HG03378 (cell line): ENCODE data around the gene L3MBTL4.
A peak's percentile ranks its signal among the peaks of the same experiment; 100 is the strongest.

Experiments
- ATAC-seq: cut with Tn5 transposase; IDR thresholded peaks from one replicate; pipeline ENCODE4 v1.9.1; 2021; ENCODE audit warnings: mild to moderate bottlenecking, moderate library complexity; ENCODE audit not compliant: unreplicated experiment

L3MBTL4 gene

DNA sequence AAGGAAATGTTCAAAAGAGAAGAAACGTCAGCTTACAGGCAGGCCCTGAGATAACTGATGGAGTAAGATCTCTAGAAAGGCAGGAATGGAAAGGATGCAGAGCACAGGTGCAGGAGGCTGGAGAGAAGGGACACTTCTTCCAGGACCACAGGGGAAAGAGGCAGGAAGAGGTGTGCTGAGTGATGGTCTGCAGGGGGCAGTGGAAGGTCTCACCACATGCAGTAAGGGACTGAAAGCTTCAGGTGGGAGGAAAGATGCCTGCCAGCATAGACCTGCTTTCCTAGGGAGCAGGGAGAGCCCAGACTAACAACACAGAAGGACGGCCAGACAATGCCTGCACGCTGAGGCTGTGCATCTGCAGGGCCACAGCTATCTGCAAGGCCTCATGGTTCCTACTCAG lies 156.8 kb downstream of the L3MBTL4 start:
- ATAC-seq: no peak

GRCh38 chr18:6256521-6256920 lies 158.2 kb downstream of the L3MBTL4 start:
- ATAC-seq: no peak

DNA sequence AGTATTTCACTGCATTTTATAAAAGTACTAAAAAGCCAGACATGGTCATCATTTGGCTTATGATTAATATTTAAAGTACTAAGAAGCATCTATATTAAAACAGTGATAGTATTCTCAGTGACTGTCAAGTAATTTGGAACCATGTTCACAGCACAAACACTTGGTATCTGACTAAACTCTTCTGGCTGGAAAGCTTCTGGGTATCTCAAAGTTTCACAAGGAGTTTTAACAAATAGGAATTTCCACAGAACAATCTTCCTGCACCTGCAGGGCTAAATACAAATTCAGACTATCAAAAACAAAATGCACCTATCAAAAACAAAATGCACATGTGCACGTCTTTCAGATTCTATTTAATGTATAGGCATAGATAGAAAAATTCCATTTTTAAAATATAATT lies 158.8 kb downstream of the L3MBTL4 start:
- no peak for ATAC-seq

GRCh38 chr18:6255116-6255705 lies 159.5 kb downstream of the L3MBTL4 start:
- no peak for ATAC-seq

DNA sequence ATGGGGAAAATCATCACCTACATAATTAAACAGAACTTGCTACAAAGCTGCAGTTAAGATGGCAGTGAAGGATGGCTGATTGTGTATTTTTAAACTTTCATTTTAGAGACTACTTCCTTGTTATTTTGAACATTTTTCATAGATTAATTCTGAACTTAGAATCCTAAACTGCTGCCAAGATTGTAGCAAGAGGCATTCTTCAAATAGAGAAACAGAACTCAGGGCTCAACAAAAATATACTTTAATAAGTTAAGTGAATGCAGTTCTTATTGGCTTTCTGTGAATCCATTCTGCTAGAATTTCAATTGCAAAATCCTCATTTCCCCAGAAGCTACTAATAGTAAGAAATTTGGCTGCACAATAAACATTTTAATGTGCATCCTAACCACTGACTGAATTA lies 160.3 kb downstream of the L3MBTL4 start:
- ATAC-seq: no peak

DNA sequence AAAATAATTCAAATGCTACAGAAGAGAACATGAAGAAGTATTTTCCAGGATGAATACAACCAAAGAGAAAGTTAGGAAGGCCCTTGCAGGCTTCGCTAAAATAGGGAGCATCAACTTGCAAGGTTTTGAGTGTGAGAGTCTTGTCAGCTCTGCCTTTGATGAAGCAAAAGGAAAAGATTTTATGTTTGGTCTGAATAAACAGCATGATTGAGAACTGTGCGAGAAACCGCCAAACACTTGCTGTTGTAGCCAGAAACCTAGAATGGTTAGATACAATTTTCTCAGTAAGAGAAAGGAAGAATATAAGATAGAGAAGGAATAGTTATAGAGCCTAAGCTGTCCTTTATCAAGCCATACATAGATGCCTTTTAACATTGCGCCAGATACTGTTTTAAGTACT lies 163.6 kb downstream of the L3MBTL4 start:
- no peak for ATAC-seq

DNA sequence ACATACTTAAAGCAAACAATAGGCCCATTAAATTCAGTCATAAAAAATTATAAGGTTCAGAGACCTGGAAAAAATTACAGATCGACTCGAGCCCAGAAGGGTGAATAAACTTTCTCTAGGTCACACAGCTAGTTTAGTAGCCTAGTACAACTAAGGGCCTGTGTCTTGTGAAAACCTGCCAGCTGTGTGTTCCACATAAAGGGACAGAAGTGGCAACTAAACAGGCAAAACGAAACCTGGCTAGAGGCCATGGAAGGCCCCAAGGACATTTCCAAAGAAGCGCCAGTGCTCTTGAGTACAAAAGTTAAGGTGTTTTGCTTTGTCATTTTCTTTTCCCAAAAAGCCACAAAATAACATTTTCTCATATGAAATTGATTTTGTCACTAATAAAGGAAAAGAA lies 164.9 kb downstream of the L3MBTL4 start:
- ATAC-seq: no peak

- ATAC-seq: peak; percentile 91
Observed at GRCh38 chr18:6249170-6249569, 165.5 kb downstream of the L3MBTL4 start.

GRCh38 chr18:6248017-6248416 lies 166.7 kb downstream of the L3MBTL4 start:
- peak; percentile 41 for ATAC-seq

DNA sequence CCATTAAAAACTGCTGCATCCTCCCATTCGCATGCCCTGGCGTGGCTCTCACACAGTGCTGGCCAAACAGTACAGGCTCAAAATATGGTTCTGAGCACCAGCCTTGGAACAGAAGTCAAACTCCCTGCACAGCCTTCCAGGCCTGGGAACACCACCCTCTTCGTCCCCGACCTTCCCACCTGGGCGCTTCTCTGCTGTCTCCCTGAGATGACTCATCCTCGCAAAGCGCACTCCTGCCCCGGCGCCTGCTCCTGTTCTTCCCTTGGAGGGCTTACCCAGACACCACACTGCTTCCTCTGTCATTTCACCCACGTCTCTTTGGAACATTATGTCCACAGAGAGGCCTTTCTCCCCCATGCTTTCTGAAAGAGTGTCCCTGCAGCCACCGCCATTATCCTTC lies 172.7 kb downstream of the L3MBTL4 start:
- no peak for ATAC-seq

DNA sequence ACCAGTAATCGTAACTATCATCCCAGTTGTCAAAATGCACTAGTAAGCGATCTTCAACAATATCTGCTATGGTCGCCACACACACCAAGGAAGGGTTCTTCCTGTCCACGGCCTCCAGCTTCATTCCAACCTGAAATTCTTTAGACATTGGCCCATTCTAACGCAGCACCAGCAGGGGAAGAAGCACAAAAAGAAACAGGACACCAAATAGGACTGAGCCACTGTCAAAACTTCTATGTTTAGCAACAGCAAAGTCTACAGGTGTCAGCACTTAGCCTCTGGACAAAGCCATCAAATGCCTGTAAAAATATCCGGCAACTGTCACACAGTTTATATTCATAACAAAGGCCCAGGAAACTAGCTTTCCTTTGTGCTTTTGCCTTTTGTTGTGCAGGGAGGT lies 175.0 kb downstream of the L3MBTL4 start:
- no peak for ATAC-seq

GRCh38 chr18:6236258-6236657 lies 178.5 kb downstream of the L3MBTL4 start:
- ATAC-seq: no peak

- no peak for ATAC-seq
Observed at GRCh38 chr18:6222271-6222670, 192.4 kb downstream of the L3MBTL4 start.

DNA sequence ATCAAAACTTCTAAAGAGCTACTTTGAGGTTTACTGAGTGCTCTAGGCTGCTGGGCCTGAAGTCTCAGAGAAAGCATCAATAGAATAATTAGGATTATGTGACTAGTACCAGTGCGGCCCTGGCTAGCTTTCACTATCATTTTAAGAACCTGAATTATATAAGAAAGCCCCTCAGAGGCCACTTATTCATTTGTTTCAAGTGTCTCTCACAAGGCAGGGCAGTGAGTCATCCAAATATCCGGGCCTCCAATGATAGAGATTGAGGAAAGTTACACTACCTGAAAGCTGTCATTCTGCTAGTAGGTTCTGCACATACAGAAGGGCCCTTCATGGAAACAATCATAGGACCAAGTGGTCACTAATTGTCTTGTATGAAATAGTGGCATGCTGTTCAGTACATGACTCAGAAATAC lies 193.1 kb downstream of the L3MBTL4 start:
- ATAC-seq: peak; percentile 44

- ATAC-seq: no peak
Observed at GRCh38 chr18:6220129-6220528, 194.6 kb downstream of the L3MBTL4 start.

DNA sequence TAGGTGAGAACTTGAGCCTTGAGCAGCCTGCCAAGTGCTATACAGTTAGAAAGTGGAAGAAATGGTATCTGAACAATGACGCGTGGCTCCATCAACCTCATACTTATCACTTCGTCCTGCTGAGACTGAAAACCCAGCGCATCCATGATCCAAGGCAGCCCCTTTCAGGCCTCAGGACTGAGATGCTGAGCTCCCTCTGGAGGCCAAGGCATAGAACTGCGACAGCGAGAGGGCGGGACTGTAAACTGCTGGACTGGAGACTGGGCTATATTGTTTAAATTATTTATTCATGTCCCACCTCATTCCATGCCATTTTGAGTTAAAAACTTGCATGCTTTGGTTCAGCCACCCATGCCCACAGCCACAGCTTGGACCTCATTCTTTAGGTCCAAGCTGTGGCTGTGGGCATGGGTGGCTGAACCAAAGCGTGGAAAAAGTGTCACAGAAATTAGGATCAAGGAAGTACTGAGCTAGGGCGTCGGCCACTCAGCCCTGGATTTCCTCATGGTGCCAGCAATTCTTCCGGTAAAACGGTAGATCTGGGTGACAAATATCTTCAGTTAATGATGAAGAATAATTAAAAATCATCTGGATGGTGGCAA lies 195.5 kb downstream of the L3MBTL4 start:
- ATAC-seq: no peak

DNA sequence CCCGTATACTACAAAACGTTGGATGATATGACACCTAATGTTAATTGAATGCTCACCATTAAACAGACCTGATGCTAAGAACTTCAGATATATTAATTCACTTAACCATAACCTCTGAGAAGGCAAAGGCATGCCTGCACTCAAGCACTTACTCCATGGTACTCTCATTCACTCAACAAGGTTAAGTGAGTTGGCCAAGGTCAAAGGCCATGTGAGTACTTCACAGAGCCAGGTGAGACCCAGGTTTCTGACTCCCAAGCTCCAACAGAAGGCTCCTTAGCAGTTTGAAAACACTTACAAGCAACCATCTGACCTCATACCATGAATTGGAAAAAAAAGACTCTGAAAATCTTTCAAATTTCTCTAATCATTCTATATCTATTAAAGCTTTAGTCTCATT lies 198.8 kb downstream of the L3MBTL4 start:
- no peak for ATAC-seq

GRCh38 chr18:6211174-6211504 lies 203.6 kb downstream of the L3MBTL4 start:
- ATAC-seq: no peak

DNA sequence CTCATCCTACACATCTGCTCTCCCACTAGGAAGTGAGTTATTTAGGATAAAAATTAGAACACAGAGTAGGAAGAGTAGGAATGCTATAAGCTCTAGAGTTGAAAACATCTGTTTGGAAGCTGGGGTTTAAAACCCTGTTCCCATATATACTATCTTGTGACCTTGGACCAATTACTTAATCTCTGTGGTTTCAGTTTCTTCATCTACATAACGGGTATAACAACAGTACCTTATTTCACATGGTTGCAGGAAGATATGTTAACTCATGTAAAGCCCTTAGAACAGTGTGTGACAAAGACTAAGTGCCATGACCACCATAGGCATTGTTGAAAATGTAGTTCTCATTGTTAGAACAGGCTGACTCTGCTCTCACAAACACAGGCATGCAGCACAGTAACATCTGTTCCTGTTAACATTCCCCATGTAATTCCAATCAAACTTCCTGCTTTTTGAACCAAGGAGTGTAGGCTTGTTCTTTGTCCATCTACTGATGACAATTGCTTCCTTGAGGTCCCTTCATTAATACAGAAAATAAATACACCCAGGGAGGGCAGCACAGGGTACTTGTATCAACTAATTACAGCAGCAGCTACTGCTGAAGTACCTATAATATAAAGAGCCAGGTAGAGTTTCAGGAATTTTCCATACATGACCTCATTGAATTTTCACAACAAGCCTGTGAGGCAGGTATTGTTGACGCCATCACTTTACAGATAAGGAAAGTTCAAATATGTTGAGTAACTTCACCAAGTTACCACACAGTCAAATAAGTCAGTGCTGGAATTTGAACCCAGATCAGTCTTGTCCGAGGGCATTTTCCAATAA lies 204.2 kb downstream of the L3MBTL4 start:
- no peak for ATAC-seq

GRCh38 chr18:6207941-6208340 lies 206.8 kb downstream of the L3MBTL4 start:
- no peak for ATAC-seq

DNA sequence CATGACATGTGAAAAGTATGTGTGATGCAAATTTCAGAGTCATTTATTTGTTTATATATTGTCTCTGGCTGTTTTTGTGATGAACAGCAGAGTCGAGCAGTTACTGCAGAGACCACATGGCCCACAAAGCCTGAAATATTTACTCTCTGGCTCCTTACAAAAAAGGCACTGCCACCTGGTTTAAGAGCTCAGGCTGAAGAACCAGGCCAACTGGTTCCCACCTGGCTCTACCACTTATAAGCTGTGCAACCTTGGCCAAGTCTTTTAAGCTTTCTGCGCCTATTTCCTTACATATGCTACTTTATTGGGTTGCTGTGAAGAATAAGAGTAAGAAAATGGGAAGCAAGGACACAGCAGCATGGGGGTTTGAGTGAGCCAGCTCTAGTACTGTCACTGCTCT lies 207.6 kb downstream of the L3MBTL4 start:
- ATAC-seq: no peak

- ATAC-seq: no peak
Observed at GRCh38 chr18:6205706-6206105, 209.0 kb downstream of the L3MBTL4 start.
